OCI-M1 (cell line): ENCODE results near the gene ABLIM2.

Experiments used
- DNase-seq: peaks from one replicate; lab custom pipeline; 2025; lab: John Stamatoyannopoulos, UW

ABLIM2 gene

GRCh38 chr4:8136972-8137710 lies 21.5 kb downstream of the ABLIM2 start:
- no peak for DNase-seq

- DNase-seq, result no peak
These were observed 22.1 kb downstream of the ABLIM2 start for GRCh38 chr4:8136529-8136928.

GRCh38 chr4:8135666-8136065 lies 22.9 kb downstream of the ABLIM2 start:
- DNase-seq, result no peak

- DNase-seq, result no peak
These were observed 24.6 kb downstream of the ABLIM2 start for GRCh38 chr4:8133897-8134563.

GRCh38 chr4:8132947-8133705 lies 25.5 kb downstream of the ABLIM2 start:
- DNase-seq, result no peak

- no peak for DNase-seq
These were observed 26.2 kb downstream of the ABLIM2 start for GRCh38 chr4:8132400-8132799.

GRCh38 chr4:8131826-8132225 lies 26.8 kb downstream of the ABLIM2 start:
- no peak for DNase-seq

- no peak for DNase-seq
These were observed 27.4 kb downstream of the ABLIM2 start for GRCh38 chr4:8131210-8131609.

GRCh38 chr4:8130346-8131066 lies 28.1 kb downstream of the ABLIM2 start:
- DNase-seq, result no peak

- no peak for DNase-seq
These were observed 28.8 kb downstream of the ABLIM2 start for GRCh38 chr4:8129785-8130184.

- no peak for DNase-seq
These were observed 29.5 kb downstream of the ABLIM2 start for GRCh38 chr4:8129136-8129535.

GRCh38 chr4:8128100-8128856 lies 30.3 kb downstream of the ABLIM2 start:
- DNase-seq, result no peak

GRCh38 chr4:8127051-8127826 lies 31.4 kb downstream of the ABLIM2 start:
- no peak for DNase-seq

- no peak for DNase-seq
These were observed 32.1 kb downstream of the ABLIM2 start for GRCh38 chr4:8126523-8126922.

GRCh38 chr4:8125526-8126056 lies 33.0 kb downstream of the ABLIM2 start:
- DNase-seq, result no peak

GRCh38 chr4:8123870-8124269 lies 34.7 kb downstream of the ABLIM2 start:
- DNase-seq, result no peak

- DNase-seq, result no peak
These were observed 35.2 kb downstream of the ABLIM2 start for GRCh38 chr4:8123389-8123788.

- DNase-seq, result no peak
These were observed 35.9 kb downstream of the ABLIM2 start for GRCh38 chr4:8122746-8123145.

GRCh38 chr4:8121292-8122015 lies 37.2 kb downstream of the ABLIM2 start:
- DNase-seq, result no peak

- no peak for DNase-seq
These were observed 38.1 kb downstream of the ABLIM2 start for GRCh38 chr4:8120501-8120900.
